CD4-positive, alpha-beta T cell treated with Interleukin-6 for 4 hours (primary cell): ENCODE results near the gene ZYG11A.
A peak's percentile ranks its signal among the peaks of the same experiment; 100 is the strongest.

Experiments
- DNase-seq: peaks from one replicate; pipeline ENCODE4 v3.0.0-alpha.2; 2020; ENCODE audit warnings: mixed read lengths

The ZYG11A gene

DNA sequence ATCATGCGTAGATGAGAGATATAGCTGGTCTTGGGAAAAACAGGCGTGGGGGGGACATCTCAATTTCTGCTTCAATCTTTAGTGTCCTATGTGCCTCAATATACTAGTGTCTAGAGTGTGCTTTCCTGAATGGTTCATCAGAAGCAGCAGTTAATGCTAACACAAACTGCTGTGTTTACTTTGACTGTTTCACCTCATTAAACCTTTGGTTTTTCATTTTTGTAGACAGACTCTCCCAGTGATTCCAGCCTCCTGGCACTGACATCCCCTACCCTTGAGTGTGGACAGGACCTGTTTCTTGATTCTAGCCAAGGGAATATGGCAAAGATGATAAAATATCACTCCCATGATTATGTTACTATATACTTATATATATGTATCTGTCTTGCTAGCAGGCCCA lies 37.6 kb downstream of the ZYG11A start:
- DNase-seq = no peak

DNA sequence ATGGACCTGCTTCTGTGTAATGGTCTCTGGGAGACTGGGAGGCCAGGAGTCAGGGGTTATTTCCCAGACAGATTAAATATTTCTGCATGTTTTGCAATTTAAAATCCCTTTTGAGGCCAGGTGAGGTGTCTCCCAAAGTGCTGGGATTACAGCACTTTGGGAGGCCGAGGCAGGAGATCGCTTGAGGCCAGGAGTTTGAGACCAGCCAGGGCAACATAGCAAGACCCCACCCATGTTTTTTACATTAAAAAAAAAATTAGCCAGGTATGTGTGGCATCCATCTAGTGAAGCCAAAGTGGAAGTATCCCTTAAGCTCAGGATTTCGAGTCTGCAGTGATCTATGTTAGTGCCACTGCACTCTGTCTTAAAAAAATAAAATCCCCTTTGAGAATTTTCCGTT lies 44.9 kb downstream of the ZYG11A start:
- DNase-seq = no peak

DNA sequence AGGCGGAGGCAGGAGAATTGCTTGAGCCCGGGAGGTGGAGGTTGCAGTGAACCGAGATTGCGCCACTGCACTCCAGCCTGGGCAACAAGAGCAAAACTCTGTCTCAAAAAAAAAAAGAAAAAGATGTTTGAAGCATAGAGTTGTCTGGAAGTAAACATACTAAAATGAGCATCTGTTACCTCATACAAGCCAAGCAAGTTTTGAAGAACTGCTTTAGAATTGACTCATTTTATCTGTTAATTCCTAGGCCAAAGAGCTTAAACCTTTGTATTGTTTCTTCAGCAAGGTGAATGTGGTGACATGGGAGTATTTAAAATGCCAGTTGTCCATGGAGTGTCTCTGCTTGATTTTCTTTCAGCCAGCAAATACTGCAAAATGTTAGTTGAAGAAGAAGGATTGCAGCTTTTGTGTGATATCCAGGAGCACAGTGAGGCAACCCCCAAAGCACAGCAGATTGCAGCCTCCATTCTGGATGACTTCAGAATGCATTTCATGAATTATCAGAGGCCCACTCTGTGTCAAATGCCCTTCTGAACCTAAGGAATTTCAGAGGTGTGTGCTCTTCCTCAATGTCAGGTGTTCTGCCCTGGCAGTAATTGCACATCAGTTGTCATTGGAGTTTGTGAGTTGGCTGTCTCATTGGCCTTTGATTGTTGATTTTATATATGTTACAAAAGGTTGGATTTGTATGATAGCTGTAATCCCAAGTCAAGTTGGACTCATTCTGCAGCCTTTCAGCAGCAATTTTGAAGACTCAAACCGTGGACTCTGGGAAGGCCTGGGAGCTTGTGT lies 50.1 kb downstream of the ZYG11A start:
- DNase-seq = no peak

DNA sequence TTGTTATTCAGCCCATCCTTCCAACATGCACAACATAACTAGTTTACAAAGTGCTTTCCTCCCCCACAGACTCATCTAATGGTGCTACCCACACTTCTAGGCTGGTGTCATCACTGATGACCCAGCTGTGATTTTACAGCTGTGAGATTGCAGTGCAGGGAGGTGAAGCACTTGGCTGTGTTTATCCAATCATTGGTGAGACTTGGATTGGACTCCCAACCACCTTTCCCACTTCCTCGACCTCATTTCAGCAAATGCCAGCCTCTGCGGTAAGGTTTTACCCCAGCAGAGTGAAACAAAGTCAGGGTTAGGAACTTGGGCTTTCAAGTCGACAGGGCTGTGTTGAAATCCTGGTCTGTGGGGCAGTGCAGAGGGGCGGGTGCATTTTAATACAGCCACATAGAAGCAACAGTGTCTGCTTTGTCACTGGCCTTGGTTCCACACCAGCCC lies 56.9 kb downstream of the ZYG11A start:
- no peak for DNase-seq

DNA sequence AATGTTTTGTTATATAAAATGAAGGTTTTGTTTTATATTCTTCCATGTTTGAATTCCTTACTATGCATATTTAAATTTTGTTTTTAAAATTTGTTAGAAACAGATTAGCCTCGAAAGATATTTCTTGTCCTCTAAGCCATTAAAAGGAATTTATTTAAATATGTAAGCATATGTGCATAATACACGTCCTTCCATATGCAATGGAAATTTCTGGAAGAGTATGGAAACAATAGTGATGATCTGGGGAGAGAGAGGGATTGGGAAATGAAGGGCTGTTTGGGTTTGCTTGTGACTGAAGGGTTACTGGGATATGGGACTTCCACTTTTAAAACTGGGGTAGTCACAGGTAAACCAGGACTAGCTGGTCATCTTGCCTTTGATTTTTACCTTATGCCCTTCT lies 57.8 kb downstream of the ZYG11A start:
- DNase-seq = no peak

DNA sequence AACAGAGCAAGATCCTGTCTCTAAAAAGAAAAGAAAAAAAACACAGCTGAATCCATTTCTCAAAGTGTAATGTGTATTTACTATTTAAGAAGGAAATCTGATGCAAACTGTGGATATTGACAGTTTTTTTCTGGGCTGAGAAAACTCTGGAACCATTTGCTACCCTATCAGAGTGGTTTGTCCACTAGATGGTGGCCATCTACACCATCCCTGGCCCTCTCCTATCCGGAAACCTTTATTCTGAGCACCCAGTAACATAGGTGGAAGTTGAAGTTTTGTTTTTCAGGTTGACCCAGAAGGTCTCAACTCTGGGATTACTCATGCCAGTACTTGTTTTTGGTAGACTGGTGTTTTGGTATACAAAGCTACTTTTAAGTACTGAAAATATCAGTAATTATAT lies 58.8 kb downstream of the ZYG11A start:
- no peak for DNase-seq

DNA sequence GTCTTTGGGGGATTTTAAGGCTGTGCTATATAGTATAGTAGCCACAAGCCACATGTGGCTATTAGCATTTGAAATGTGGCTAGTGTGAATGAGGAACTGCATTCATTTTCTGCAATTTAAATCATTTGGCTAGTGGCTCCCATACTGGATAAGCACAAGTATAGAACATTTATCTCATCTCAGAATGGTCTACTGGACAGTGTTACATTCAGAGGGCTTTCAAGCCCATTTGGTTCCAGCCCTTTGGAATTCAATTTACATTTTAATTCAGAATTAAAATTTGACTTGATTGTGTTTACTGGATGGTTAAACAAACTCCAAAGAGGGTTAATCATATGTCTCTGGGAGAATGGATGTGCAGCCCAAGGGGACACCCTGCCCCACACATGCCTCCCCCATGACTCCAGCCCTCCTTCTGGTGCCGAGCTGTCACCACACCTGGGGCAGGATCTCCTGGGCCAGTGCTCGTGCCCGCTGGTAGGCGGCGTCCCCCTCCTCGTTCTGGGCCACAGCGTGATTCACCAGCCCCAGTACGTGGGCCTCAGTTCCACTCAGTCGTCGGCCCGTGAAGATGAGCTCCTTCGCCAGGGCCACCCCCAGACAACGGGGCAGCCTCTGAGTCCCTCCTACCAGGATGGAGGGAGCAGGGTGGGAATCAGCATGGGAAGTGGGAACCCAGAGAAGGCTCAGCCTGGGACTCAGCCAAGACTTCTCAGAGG lies 61.8 kb downstream of the ZYG11A start:
- no peak for DNase-seq

DNA sequence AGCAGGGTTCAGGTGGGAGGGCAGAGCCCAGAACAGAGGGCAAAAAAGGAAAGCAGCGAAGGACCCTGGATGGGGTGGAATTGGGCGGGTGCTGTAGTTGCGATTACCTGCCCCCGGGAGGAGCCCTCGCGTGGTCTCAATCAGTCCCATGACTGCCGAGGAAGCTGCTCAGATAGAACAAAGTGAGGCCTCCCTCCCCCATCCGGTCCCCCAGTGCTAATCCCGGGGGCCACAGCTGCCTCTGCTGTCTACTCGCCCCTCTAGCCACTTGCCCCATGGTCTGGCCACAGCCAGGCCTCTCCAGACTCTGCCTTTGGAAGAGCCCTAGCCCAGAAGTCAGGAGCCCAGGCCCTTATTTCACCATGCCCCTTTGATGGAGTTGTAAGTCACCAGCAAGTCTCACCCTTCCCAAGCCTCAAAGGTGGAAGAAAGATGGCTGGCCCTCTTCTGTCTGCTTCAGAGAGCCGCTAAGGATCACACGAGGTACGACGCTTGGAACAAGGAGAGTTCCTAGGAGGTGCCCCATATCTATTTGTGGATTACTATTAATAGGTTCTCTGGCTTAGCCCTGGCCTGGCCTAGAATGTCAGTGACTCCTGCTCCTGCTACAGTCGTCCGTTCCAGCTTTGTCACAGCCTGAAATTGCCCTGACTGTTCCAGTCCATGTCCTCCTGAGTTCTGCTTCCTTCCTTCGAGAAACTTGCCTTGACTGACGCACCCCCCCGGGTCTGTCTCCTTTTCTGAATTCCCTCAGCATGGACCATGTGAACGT lies 62.6 kb downstream of the ZYG11A start:
- peak; percentile 43 for DNase-seq

DNA sequence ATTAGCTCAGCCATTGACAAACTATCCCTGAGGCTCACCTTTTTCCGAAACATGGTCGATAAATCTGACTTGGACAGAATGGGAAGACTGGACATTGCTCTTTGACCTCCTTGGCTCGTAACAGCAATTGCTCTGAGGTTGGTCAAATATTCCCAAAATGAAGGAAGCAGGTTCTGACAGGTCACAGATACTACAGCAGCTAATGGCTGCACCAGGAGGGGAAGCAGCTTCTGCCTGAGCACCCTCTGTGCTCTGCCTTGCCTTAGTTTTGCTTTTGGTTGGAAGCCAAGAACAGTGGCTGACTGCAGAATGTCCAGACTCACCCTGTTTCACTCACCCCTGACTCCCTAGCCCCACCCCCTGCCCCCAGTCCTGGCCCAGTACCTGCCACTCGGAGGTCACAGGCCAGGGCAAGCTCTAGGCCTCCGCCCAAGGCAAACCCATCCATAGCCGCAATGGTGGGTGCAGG lies 63.6 kb downstream of the ZYG11A start:
- no peak for DNase-seq

DNA sequence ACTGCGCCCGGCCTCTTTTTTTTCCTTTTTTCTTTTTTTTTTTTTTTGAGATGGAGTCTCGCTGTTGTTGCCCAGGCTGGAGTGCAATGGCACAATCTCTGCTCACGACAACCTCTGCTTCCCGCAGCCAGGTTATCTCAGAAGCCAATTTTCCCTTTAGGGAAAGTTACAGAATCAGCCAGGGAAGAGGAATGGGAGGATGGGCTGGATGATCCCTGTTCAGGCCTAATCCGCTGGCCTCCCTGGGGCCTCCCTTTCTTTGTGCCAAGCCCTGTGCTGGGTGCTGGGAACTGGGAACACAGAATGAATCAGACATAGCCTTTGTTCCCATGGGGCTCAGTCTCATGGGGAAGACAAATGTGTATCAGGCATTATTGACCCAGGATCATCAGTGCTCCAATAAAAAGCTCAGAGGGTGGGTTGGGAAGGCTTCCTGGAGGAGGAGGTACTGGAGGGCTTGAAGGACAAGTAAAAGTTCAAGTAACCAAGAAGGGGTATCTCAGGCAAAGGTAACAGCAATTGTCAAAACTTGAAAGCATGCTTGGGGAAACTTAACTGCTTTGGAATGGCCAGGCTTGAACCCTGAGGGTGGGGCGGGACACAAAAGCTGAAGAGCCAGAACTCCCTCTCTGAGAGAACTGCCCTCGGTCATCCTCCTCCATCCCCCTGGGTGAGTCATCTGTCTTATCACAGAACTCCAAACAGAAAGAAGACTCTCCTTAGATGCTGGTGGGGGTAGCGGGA lies 64.7 kb downstream of the ZYG11A start:
- no peak for DNase-seq

DNA sequence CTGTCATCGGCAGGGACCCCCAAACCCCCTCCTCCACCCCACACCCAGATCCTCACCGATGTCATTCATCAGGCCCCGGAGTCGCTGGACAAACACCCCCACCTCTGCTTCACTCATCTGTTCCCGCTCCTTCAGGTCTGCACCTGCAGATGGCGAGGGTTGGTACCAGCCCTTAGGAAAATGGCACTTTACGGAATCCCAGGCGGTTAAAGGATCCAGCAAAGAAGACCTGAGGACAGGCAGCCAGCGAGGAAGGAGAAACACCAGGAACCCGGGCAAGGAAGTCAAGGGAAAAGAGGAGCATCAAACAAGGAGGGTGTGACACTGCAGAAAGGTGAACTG lies 65.2 kb downstream of the ZYG11A start:
- no peak for DNase-seq

DNA sequence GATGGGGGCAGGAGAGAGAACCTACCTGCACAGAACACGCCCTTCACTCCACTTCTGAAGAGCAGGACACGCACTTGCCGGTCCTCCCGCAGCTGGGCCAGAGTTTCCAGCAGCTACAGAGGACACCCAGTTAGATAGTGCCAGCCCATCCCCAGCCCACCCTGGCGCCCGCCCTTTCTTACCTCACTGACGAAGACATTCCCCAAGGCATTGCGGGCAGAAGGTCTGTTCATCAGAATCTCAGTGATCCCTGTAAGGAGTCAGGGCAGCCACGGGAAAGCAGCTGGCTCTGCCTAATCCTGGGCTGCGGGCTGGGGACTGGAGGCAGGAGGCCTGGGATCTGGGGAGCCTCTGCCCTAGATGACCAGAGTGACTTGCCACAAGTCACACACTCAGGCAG lies 69.0 kb downstream of the ZYG11A start:
- DNase-seq = no peak

DNA sequence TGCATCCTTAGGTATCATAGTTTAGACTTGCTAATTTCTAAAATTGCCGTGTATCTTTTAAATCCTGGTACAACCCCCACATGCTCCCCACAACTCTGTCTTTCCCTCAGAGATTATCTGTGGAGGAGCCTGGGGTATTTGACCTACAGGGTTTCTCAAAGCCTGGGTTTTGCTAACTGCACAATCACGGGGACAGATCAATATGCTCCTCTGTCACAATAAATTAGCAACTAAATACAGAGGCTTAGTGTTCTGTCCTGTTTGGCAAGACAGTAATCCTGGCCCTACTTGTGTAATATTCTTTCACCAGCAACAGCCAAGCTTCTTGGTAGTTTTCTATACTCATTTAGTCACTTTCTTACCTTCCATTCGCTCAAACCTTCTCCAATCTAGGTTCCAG lies 70.5 kb downstream of the ZYG11A start:
- no peak for DNase-seq

DNA sequence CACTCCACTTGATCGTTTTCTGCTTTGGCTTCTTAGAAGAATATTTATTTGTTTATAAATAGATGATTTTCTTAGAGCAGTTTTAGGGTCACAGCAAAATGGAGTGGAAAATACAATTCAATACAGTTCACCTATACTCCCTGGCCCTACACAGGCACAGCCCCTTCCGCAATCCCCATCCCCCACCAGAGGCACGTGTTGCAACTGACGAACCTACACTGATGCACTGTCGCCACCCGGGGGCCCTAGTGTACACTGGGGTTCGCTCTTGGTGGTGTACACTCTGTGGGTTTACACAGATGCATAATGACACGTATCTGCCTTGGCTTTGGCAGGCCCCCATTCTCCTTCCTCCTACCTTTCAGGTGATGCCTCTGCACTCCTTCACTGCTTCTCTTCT lies 71.0 kb downstream of the ZYG11A start:
- DNase-seq = no peak

DNA sequence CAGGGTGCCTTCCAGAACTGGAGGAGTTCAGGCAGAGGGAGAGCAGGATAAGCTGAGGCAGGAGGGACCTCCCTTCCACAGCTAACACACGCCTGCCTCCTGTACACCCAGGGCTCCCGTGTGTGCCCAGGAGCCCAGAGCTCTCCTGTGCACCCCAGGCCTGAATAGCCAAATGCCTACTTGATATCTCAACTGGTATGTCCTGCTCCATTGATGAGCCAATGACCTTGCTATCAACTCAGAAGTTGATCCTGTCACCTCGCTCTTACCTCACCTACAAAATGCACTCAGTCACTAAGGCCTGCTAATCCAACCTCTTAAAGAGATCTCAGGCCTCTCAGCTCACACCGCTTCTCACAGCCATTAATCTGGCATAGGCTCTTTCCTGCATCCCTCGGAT lies 71.9 kb downstream of the ZYG11A start:
- no peak for DNase-seq

DNA sequence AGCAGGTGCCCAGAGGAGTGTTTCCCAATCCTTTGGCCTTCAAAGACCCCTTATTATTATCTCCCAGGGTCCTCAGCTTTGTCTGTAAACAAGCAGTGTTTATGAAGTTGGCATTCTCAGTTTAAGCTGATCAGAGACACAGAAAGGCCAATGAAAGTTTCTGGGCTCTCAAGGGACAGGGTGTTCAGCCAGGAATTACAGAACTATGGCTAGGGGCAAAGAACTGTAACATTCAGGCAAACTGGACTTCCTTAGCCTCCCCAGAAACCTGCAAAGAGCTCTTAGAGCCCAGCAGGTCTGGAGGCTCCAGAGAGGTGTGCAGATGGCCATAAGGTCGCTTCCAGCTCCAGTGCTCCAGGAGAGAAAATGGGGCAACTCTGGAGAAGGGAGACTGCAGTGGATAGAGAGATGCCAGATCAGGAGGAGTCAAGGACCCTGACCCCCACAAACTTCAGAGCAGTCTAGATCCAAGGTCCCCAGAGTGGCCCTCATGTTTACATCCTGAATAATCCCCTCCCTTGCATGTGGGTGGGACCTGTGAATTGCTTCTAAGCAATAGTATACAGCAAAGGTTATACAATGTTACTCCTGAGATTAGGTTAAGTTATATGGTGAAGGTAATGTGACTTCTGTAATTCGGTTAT lies 72.8 kb downstream of the ZYG11A start:
- no peak for DNase-seq

DNA sequence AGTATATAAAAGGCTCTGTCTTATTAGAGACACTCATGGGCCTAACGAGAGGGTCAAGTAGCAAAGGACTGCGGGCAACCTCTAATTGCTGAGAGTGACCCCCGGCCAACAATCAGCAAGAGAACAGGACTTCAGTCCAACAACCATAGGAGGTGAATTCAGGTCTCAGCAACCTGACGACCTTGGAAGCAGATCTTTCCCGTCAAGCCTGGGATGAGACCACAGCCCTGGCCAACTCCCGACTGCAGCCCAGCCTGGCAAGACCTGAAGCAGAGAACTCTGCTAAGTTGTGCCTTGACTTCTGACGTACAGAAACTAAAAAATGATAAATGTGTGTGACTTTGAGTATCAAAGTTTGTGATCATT lies 73.3 kb downstream of the ZYG11A start:
- DNase-seq = no peak

DNA sequence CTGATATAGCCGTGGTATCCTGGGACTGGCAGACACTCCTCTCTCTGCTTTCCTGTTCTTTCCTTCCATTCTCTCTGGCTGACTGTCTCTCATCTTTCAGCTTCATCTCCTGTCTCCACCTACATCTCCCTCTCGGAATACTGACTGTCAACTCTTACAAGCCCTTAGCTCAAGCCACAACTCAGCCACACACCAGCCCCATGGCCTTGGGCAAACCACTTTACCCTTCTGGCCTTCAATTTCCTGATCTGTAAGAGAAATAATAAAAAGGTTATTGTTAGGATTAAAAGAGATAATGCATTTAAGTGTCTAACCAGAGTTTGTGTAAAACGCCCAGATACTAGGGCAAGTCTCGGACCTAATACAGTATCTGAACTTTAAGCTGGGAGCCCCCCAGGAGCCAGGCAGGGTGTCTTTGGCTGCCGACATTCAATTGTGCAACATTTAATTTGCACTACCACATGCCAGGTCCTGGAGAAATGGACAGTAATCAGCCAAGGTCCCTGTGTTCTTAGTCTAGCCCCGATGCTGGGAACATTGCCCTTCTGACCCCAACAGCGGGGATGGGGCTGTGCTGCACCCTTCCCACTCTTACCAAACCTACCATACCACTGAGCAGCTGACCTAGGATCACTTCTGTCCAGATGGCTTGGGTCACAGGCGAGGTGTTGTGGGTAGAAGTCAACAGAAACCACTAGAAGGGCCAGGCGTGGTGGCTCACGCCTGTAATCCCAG lies 73.8 kb downstream of the ZYG11A start:
- no peak for DNase-seq

DNA sequence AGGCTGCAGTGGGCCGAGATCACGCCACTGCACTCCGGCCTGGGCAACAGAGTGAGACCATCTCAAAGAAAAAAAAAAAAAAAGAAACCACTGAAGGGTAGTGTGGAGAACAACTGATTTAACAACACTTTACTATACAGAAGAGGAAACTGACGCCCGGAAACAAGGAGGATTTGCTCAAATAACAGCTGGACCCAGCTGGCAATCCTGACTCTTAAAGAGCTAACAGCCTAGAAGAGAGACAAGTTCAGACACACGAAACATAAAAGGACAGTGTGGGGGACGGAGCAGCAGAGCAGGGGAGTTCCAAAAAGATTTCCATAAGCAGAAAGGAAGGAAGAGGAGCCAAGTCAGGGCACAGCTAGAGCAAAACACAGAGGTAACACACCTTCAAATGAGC lies 74.6 kb downstream of the ZYG11A start:
- DNase-seq = no peak

DNA sequence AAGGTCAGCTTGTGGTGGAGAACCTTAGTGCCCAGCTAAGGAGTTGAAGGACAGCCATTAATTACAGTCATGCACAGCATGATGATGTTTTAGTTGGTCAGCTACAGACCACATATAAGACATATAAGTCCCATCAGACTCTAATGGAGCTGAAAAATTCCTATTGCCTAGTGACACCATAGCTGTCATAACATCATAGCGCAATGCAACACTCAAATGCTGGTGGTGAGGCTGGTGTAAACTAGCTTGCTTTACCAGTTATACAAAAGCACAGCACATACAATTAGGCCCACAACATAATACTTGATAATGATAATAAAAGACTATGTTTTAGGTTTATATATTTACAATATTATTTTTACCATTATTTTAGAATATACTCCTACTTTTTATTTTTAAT lies 75.0 kb downstream of the ZYG11A start:
- no peak for DNase-seq

DNA sequence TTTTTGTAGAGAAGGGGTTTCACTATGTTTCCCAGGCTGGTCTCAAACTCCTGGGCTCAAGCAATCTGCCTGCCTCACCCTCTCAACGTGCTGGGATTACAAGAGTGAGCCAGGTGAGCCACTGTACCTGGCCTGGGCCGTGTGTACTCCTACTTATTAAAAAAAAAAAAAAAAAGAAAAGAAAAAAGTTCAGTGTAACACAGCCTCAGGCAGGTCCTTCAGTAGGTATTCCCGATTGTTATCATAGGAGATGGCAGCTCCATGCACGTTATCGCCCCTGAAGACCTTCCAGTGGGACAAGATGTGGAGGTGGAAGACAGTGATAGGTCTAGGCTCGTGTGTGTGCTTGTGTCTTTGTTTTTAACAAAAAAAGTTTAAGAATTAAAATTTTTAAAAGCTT lies 75.6 kb downstream of the ZYG11A start:
- DNase-seq = no peak
